Endothelial cell of umbilical vein (primary cell): ENCODE results near the gene ENPP5. TPM values are rescaled to one million over a fixed set of nuclear protein-coding genes. Genes with fewer than 3 reads are reported as not detected.

ENCODE experiments used
- BruUV-seq: library from RNA; stranded (reverse); fragments of 400-500 nt; replicated peaks from 2 replicates; lab custom pipeline; 2021; lab: Mats Ljungman, UMichigan
- CTCF ChIA-PET: fragments of 300-600, 350-600 bp; sonication (Branson Sonifier 250); formaldehyde crosslinking; loops from one replicate; lab custom pipeline; 2021; ENCODE audit warnings: antibody characterized with exemption, inconsistent platforms; lab: Charles Lee
- POLR2A ChIA-PET: fragments of 300-600, 350-600 bp; sonication (Branson Sonifier 250); formaldehyde crosslinking; loops from one replicate; lab custom pipeline; 2021; ENCODE audit warnings: antibody characterized with exemption, inconsistent platforms; lab: Charles Lee
- DNase-seq: peaks from one replicate; pipeline ENCODE4 v3.0.0-alpha.2; 2011; ENCODE audit warnings: low read depth, low spot score
- FAIRE-seq: peaks from 2 replicates; lab custom pipeline; 2011; peaks lifted over from hg19 to GRCh38; lab: Jason Lieb, UNC
- H2AFZ ChIP-seq: 2 replicates; pipeline ENCODE4 v1.6.0; 2012; ENCODE audit warnings: low read depth, low read length, control low read depth, inconsistent platforms
- H3K27ac ChIP-seq: 2 replicates; pipeline ENCODE4 v1.5.1; 2011; ENCODE audit warnings: low read depth, mild to moderate bottlenecking, control low read depth, low read length, moderate library complexity; ENCODE audit not compliant: insufficient read depth
- H3K27me3 ChIP-seq, 2 experiments: 2 replicates each; pipeline versions ENCODE4 v1.6.0 to v1.6.1; 2011; ENCODE audit warnings: low read length in 2 of 2, mixed read lengths in 1 of 2; ENCODE audit not compliant: control insufficient read depth in 2 of 2, insufficient read depth in 2 of 2
- H3K36me3 ChIP-seq, 2 experiments: 2 replicates in 1 of 2; 3 replicates in 1 of 2; pipeline ENCODE4 v1.5.1; 2011; ENCODE audit warnings: low read length in 2 of 2, mild to moderate bottlenecking in 1 of 2, moderate library complexity in 1 of 2; ENCODE audit not compliant: control insufficient read depth in 2 of 2, insufficient read depth in 2 of 2; ENCODE audit errors: extremely low read depth in 1 of 2
- H3K4me1 ChIP-seq: 3 replicates; pipeline ENCODE4 v1.5.1; 2011; ENCODE audit warnings: mild to moderate bottlenecking, low read length; ENCODE audit not compliant: control insufficient read depth, insufficient read depth; ENCODE audit errors: extremely low read depth
- H3K4me2 ChIP-seq: 2 replicates; pipeline ENCODE4 v1.6.1; 2011; ENCODE audit warnings: low read length, control low read depth, mixed read lengths; ENCODE audit not compliant: insufficient read depth
- H3K4me3 ChIP-seq, 3 experiments: fragments of 200-600 bp in 1 of 3; sonication (generic), shearing (Covaris generic) in 1 of 3; replicated peaks in 1 of 3; 2 replicates each; pipeline ENCODE4 v1.5.1; 2011 to 2016; ENCODE audit warnings: control low read depth in 3 of 3, low read length in 3 of 3, mild to moderate bottlenecking in 2 of 3, inconsistent platforms in 1 of 3, low read depth in 1 of 3, moderate library complexity in 1 of 3; ENCODE audit not compliant: insufficient read depth in 1 of 3
- H3K79me2 ChIP-seq: 2 replicates; pipeline ENCODE4 v1.6.0; 2012; ENCODE audit warnings: low read length, inconsistent platforms; ENCODE audit not compliant: control insufficient read depth, insufficient read depth
- H3K9ac ChIP-seq: replicated peaks from 2 replicates; pipeline ENCODE3; 2011; ENCODE audit warnings: low read length, control low read depth; ENCODE audit not compliant: insufficient read depth; ENCODE audit errors: extremely low read depth
- H3K9me1 ChIP-seq: replicated peaks from 3 replicates; pipeline ENCODE4 v1.6.0; 2011; ENCODE audit warnings: mild to moderate bottlenecking, low read length; ENCODE audit not compliant: control insufficient read depth, insufficient read depth; ENCODE audit errors: extremely low read depth
- H3K9me3 ChIP-seq: replicated peaks from 2 replicates; pipeline ENCODE4 v1.5.1; 2012; ENCODE audit warnings: low read length, inconsistent platforms; ENCODE audit not compliant: control insufficient read depth, insufficient read depth
- H4K20me1 ChIP-seq: replicated peaks from 2 replicates; pipeline ENCODE3; 2011; ENCODE audit warnings: mild to moderate bottlenecking, low read length; ENCODE audit not compliant: control insufficient read depth, insufficient read depth; ENCODE audit errors: extremely low read depth
- CTCF ChIP-seq, 2 donors: IDR thresholded peaks; 1 replicate in 1 of 2; 2 replicates in 1 of 2; pipeline ENCODE4 v1.5.1; 2011; ENCODE audit warnings: low read length in 2 of 2, mild to moderate bottlenecking in 2 of 2, moderate library complexity in 2 of 2, control low read depth in 1 of 2, inconsistent platforms in 1 of 2, low read depth in 1 of 2; ENCODE audit not compliant: insufficient read depth in 1 of 2; ENCODE audit errors: extremely low read depth in 1 of 2
- EZH2 ChIP-seq: IDR thresholded peaks from 2 replicates; pipeline ENCODE4 v1.6.1; 2012; ENCODE audit warnings: borderline replicate concordance, low read depth, mild to moderate bottlenecking, moderate library complexity, low read length, inconsistent platforms; ENCODE audit not compliant: severe bottlenecking
- FOS ChIP-seq: IDR thresholded peaks from 2 replicates; pipeline ENCODE4 v1.6.1; 2011; ENCODE audit warnings: mild to moderate bottlenecking, low read length, moderate library complexity, borderline replicate concordance; ENCODE audit not compliant: insufficient read depth
- GATA2 ChIP-seq: IDR thresholded peaks from 2 replicates; pipeline ENCODE4 v1.7.0; 2011; ENCODE audit warnings: low read depth, mild to moderate bottlenecking, moderate library complexity, mixed read lengths, low read length; ENCODE audit not compliant: insufficient read length, insufficient read depth
- JUN ChIP-seq: IDR thresholded peaks from 2 replicates; pipeline ENCODE4 v1.6.1; 2011; ENCODE audit warnings: borderline replicate concordance, low read depth; ENCODE audit not compliant: insufficient read length, insufficient read depth
- MYC ChIP-seq: IDR thresholded peaks from one replicate; pipeline ENCODE4 v1.6.1; 2011; ENCODE audit warnings: mild to moderate bottlenecking, low read depth, low read length
- POLR2A ChIP-seq: IDR thresholded peaks from 2 replicates; pipeline ENCODE4 v1.6.1; 2012; ENCODE audit warnings: low read depth, mild to moderate bottlenecking, control low read depth, low read length
- POLR2AphosphoS5 ChIP-seq: IDR thresholded peaks from 2 replicates; pipeline ENCODE4 v1.6.1; 2012; ENCODE audit warnings: low read depth, mild to moderate bottlenecking, control low read depth, low read length, moderate library complexity; ENCODE audit not compliant: insufficient read depth
- dilution Hi-C: fragments of 300-500 bp; cut with MboI; formaldehyde crosslinking; loops from one replicate; pipeline ENCODE4 v1.15.0; 2019; ENCODE audit warnings: low sequenced_read_pairs; ENCODE audit not compliant: extremely low pct_ligation_motif_present
- intact Hi-C: fragments of 100-400 bp; cut with micrococcal nuclease; formaldehyde crosslinking; loops from one replicate; pipeline ENCODE4 v1.10.0; 2022
- polyA plus RNA-seq, 4 experiments: library from polyadenylated mRNA; depleted of rRNA in 3 of 4; stranded (reverse) in 3 of 4; unstranded in 1 of 4; fragments of >200 nt; gene quantifications; 2 replicates each; pipeline versions ENCODE4 v1.2.1 to v1.2.3, GENCODE V29; 2011 to 2012; ENCODE audit warnings: missing spikeins in 1 of 4
- total RNA-seq: library from RNA; stranded (reverse); gene quantifications from 2 replicates; pipeline ENCODE4 v1.2.3, GENCODE V29; 2021
- TF ChIP-seq, protein P1 (sequence below): IDR thresholded peaks from 2 replicates; pipeline ENCODE4 v1.6.1; 2011; ENCODE audit not compliant: insufficient read depth, insufficient read length

The ENPP5 gene
- total and polyA plus RNA-seq, 2 donors (not counting 3 experiments of a cell fraction or from before 2014, with no cell fraction given), result not detected

GRCh38 chr6:46186583-46186982 lies 15.8 kb upstream of the ENPP5 start:
- Histone ChIP-seq H2AFZ (no peak overlapping the region), H3K27me3 (peaks cover 0 to 8% of the 10 kb centered on the region in 2 experiments), H3K4me1 (peaks cover 6% of the 10 kb centered on the region), H3K36me3 (no peaks in the 10 kb centered on the region), H3K4me2 (no peak overlapping the region), H3K9me1 (no peaks in the 10 kb centered on the region), H3K9me3 (no peaks in the 10 kb centered on the region), H3K27ac (no peak overlapping the region), H4K20me1 (no peaks in the 10 kb centered on the region), H3K4me3 (no peak overlapping the region), H3K79me2 (no peaks in the 10 kb centered on the region), H3K9ac (no peak overlapping the region)
- TF ChIP-seq FOS (no peak), POLR2A (no peak), EZH2 (no peak), MYC (no peak), POLR2AphosphoS5 (no peak), CTCF (IDR thresholded peaks at IDR 0.05; ENCODE audit: extremely low read depth in 1 of 2, insufficient read depth in 1 of 2, low read depth in 1 of 2, low read length in 2 of 2) (no peak), JUN (no peak), GATA2 (no peak)
- TF ChIP-seq, protein P1, sequence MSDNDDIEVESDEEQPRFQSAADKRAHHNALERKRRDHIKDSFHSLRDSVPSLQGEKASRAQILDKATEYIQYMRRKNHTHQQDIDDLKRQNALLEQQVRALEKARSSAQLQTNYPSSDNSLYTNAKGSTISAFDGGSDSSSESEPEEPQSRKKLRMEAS, result no peak
- dilution Hi-C loops, result no loop called here
- no peak for FAIRE-seq
- peak; percentile 17 for DNase-seq
- ChIA-PET POLR2A (no interaction called here), CTCF (no interaction called here)
- intact Hi-C loops, result loop anchor here (10.0 kb wide), 1 partner anchor 142 kb away; no protein-coding TSS in a partner anchor
- no TSS peak for BruUV-seq
